SJCRH30 (cell line): ENCODE results near the gene TNS3. TPM values are rescaled to one million over a fixed set of nuclear protein-coding genes. Genes with fewer than 3 reads are reported as not detected.
A peak's percentile ranks its signal among the peaks of the same experiment; 100 is the strongest.
"Not testable (repeated sequence)": the region's sequence is repeated elsewhere in the genome, so short reads cannot be mapped to it uniquely, and the experiment has no call there.

Experiments
- DNase-seq, 2 experiments: peaks; one replicate each; pipeline ENCODE4 v3.0.0-alpha.2; 2015 to 2020
- H3K27ac ChIP-seq: fragments of 250-450 bp; sonication (Bioruptor Pico); 2 replicates; pipeline ENCODE4 v1.5.1; 2020; ENCODE audit warnings: mild to moderate bottlenecking, moderate library complexity
- H3K27me3 ChIP-seq: fragments of 250-450 bp; sonication (Bioruptor Pico); 2 replicates; pipeline ENCODE4 v1.5.1; 2020; ENCODE audit warnings: mild to moderate bottlenecking, moderate library complexity
- H3K36me3 ChIP-seq: fragments of 250-450 bp; sonication (Bioruptor Pico); 2 replicates; pipeline ENCODE4 v1.5.1; 2020; ENCODE audit warnings: mild to moderate bottlenecking, moderate library complexity
- H3K4me1 ChIP-seq: fragments of 250-450 bp; sonication (Bioruptor Pico); 2 replicates; pipeline ENCODE4 v1.5.1; 2020; ENCODE audit warnings: mild to moderate bottlenecking, moderate library complexity
- H3K4me3 ChIP-seq: fragments of 250-450 bp; sonication (Bioruptor Pico); 2 replicates; pipeline ENCODE4 v1.5.1; 2020; ENCODE audit warnings: mild to moderate bottlenecking, moderate library complexity
- H3K9me3 ChIP-seq: fragments of 250-450 bp; sonication (Bioruptor Pico); replicated peaks from 2 replicates; pipeline ENCODE4 v1.5.1; 2020; ENCODE audit warnings: mild to moderate bottlenecking, moderate library complexity
- total RNA-seq: library from RNA; depleted of rRNA; stranded (reverse); fragments of >200 nt; shearing (Covaris generic); gene quantifications from 2 replicates; pipeline ENCODE4 v1.2.3, GENCODE V29; 2014

The TNS3 gene
- total RNA-seq, 1 experiment from 2014 or later, result 65.1 TPM

GRCh38 chr7:47594406-47594805, 12.5 kb upstream of the TNS3 start:
- H3K36me3 ChIP-seq, result no peaks in the 10 kb centered on the region
- H3K27me3 ChIP-seq, result no peaks in the 10 kb centered on the region
- peaks cover 8% of the 10 kb centered on the region; the same call in 1 of the 2 replicates for H3K4me1 ChIP-seq
- DNase-seq, result no peak
- H3K27ac ChIP-seq, result no peak overlapping the region
- peaks cover 9% of the 10 kb centered on the region; the same call in 1 of the 2 replicates for H3K9me3 ChIP-seq
- H3K4me3 ChIP-seq, result no peak overlapping the region

- peak overlapping the region; percentile 2; the same call in 1 of the 2 replicates for H3K4me3 ChIP-seq
- peak in 1 of 2 experiments; percentile 46 for DNase-seq
- H3K27me3 ChIP-seq, result no peaks in the 10 kb centered on the region
- H3K27ac ChIP-seq, result no peak overlapping the region; the same call in 1 of the 2 replicates
- H3K4me1 ChIP-seq, result peaks cover 12% of the 10 kb centered on the region; the same call in 1 of the 2 replicates
- H3K9me3 ChIP-seq, result peaks cover 2% of the 10 kb centered on the region; the same call in 1 of the 2 replicates
- H3K36me3 ChIP-seq, result no peaks in the 10 kb centered on the region
Observed at GRCh38 chr7:47591655-47592572, 10.0 kb upstream of the TNS3 start.

GRCh38 chr7:47591089-47591654, 9.3 kb upstream of the TNS3 start:
- Histone ChIP-seq H3K4me1 (peaks cover 15% of the 10 kb centered on the region; the same call in 1 of the 2 replicates), H3K27ac (no peak overlapping the region; the same call in 1 of the 2 replicates), H3K27me3 (no peaks in the 10 kb centered on the region), H3K9me3 (no peaks in the 10 kb centered on the region; the same call in 1 of the 2 replicates), H3K4me3 (no peak overlapping the region; the same call in 1 of the 2 replicates), H3K36me3 (no peaks in the 10 kb centered on the region)
- no peak for DNase-seq

- H3K9me3 ChIP-seq, DNase-seq, H3K36me3 ChIP-seq, H3K4me3 ChIP-seq, H3K27me3 ChIP-seq, H3K27ac ChIP-seq: not testable (repeated sequence)
- H3K4me1 ChIP-seq, result peaks cover 15% of the 10 kb centered on the region; the same call in 1 of the 2 replicates
Observed at GRCh38 chr7:47590215-47590614, 8.3 kb upstream of the TNS3 start.

GRCh38 chr7:47588704-47589225, 6.9 kb upstream of the TNS3 start:
- Histone ChIP-seq H3K36me3 (no peaks in the 10 kb centered on the region), H3K27ac (no peak overlapping the region), H3K4me3 (no peak overlapping the region), H3K9me3 (no peaks in the 10 kb centered on the region), H3K27me3 (no peaks in the 10 kb centered on the region), H3K4me1 (peaks cover 15% of the 10 kb centered on the region; the same call in 1 of the 2 replicates)
- no peak for DNase-seq

GRCh38 chr7:47587976-47588375, 6.1 kb upstream of the TNS3 start:
- Histone ChIP-seq H3K27me3 (no peaks in the 10 kb centered on the region), H3K4me3 (no peak overlapping the region), H3K9me3 (no peaks in the 10 kb centered on the region), H3K36me3 (no peaks in the 10 kb centered on the region), H3K27ac (no peak overlapping the region), H3K4me1 (peaks cover 23% of the 10 kb centered on the region)
- no peak for DNase-seq

GRCh38 chr7:47587351-47587750, 5.4 kb upstream of the TNS3 start:
- H3K9me3 ChIP-seq, result no peaks in the 10 kb centered on the region
- peak; percentile 49 to 60 for DNase-seq
- H3K4me3 ChIP-seq, result no peak overlapping the region
- H3K4me1 ChIP-seq, result peaks cover 30% of the 10 kb centered on the region
- no peak overlapping the region for H3K27ac ChIP-seq
- H3K36me3 ChIP-seq, result no peaks in the 10 kb centered on the region
- no peaks in the 10 kb centered on the region for H3K27me3 ChIP-seq

- H3K9me3 ChIP-seq, result no peaks in the 10 kb centered on the region
- peak; percentile 43 to 64 for DNase-seq
- no peak overlapping the region for H3K27ac ChIP-seq
- H3K4me1 ChIP-seq, result peaks cover 27% of the 10 kb centered on the region
- H3K27me3 ChIP-seq, result no peaks in the 10 kb centered on the region
- no peak overlapping the region for H3K4me3 ChIP-seq
- no peaks in the 10 kb centered on the region for H3K36me3 ChIP-seq
Observed at GRCh38 chr7:47586925-47587324, 5.0 kb upstream of the TNS3 start.

- H3K27me3 ChIP-seq, DNase-seq: not testable (repeated sequence)
Observed at GRCh38 chr7:47586161-47586670, 4.3 kb upstream of the TNS3 start.

GRCh38 chr7:47584536-47584895, 2.6 kb upstream of the TNS3 start:
- no peak for DNase-seq
- Histone ChIP-seq H3K4me1 (peaks cover 23% of the 10 kb centered on the region), H3K9me3 (no peaks in the 10 kb centered on the region), H3K4me3 (no peak overlapping the region), H3K36me3 (no peaks in the 10 kb centered on the region), H3K27me3 (no peaks in the 10 kb centered on the region), H3K27ac (no peak overlapping the region)

More at GRCh38 chr7:47586161-47586670, 4.3 kb upstream of the TNS3 start:
- not testable (repeated sequence) for H3K36me3 ChIP-seq, H3K27ac ChIP-seq, H3K9me3 ChIP-seq, H3K4me3 ChIP-seq
- peaks cover 23% of the 10 kb centered on the region for H3K4me1 ChIP-seq

GRCh38 chr7:47583739-47584535, 2.0 kb upstream of the TNS3 start:
- peaks cover 23% of the 10 kb centered on the region for H3K4me1 ChIP-seq
- no peaks in the 10 kb centered on the region for H3K36me3 ChIP-seq
- no peak overlapping the region for H3K4me3 ChIP-seq
- H3K27me3 ChIP-seq, result no peaks in the 10 kb centered on the region
- no peaks in the 10 kb centered on the region for H3K9me3 ChIP-seq
- DNase-seq, result no peak
- no peak overlapping the region for H3K27ac ChIP-seq

GRCh38 chr7:47582764-47583738, 1.1 kb upstream of the TNS3 start:
- Histone ChIP-seq H3K4me1 (peaks cover 23% of the 10 kb centered on the region), H3K27me3 (no peaks in the 10 kb centered on the region), H3K27ac (no peak overlapping the region; the same call in 1 of the 2 replicates), H3K9me3 (no peaks in the 10 kb centered on the region), H3K4me3 (no peak overlapping the region), H3K36me3 (no peaks in the 10 kb centered on the region)
- peak; percentile 63 to 74 for DNase-seq

GRCh38 chr7:47581438-47581803, 490 bp downstream of the TNS3 start:
- Histone ChIP-seq H3K4me3 (peak overlapping the region; percentile 90), H3K27ac (peak overlapping the region; percentile 81), H3K9me3 (no peaks in the 10 kb centered on the region), H3K36me3 (no peaks in the 10 kb centered on the region), H3K4me1 (peaks cover 18% of the 10 kb centered on the region), H3K27me3 (no peaks in the 10 kb centered on the region)
- peak; percentile 31 to 48 for DNase-seq
